Measurements from ENCODE around the gene LIMS2. TPM values are rescaled to one million over a fixed set of nuclear protein-coding genes. Genes with fewer than 3 reads are reported as not detected.

Gene LIMS2
- total RNA-seq, 4 donors from 2014 or later, result 9.7 to 97.3 (median 22.4) TPM

- ATAC-seq (ENCODE audit: low FRiP score), result no peak
- TF ChIP-seq CTCF (IDR thresholded peaks at IDR 0.05), result no peak
- DNase-seq (ENCODE audit: low spot score), result peak; percentile 41
Measured at GRCh38 chr2:127700527-127701192, 25.3 kb upstream of the LIMS2 start.

- TF ChIP-seq CTCF (IDR thresholded peaks at IDR 0.05), result no peak
- no peak for ATAC-seq (ENCODE audit: low FRiP score)
- no peak for DNase-seq (ENCODE audit: low spot score)
Measured at GRCh38 chr2:127698553-127699355, 23.4 kb upstream of the LIMS2 start.

- TF ChIP-seq CTCF (IDR thresholded peaks at IDR 0.05), result no peak
- ATAC-seq (ENCODE audit: low FRiP score) (no peak), DNase-seq (ENCODE audit: low spot score) (no peak)
Measured at GRCh38 chr2:127697482-127698180, 22.3 kb upstream of the LIMS2 start.

GRCh38 chr2:127695491-127696472 is 20.5 kb upstream of the LIMS2 start:
- TF ChIP-seq CTCF (IDR thresholded peaks at IDR 0.05), result no peak
- peak; percentile 63 for ATAC-seq (ENCODE audit: low FRiP score)

GRCh38 chr2:127694986-127695385 is 19.7 kb upstream of the LIMS2 start:
- ATAC-seq (ENCODE audit: low FRiP score) (no peak), DNase-seq (ENCODE audit: low spot score) (no peak)
- TF ChIP-seq CTCF (IDR thresholded peaks at IDR 0.05), result no peak

More at GRCh38 chr2:127695491-127696472, 20.5 kb upstream of the LIMS2 start:
- DNase-seq (ENCODE audit: low spot score), result no peak

GRCh38 chr2:127690696-127691095 is 15.4 kb upstream of the LIMS2 start:
- no peak for DNase-seq (ENCODE audit: low spot score)
- no peak for ATAC-seq (ENCODE audit: low FRiP score)
- no peak for TF ChIP-seq CTCF (IDR thresholded peaks at IDR 0.05)
